Measurements from ENCODE around the gene CT47A1. TPM values are rescaled to one million over a fixed set of nuclear protein-coding genes. Genes with fewer than 3 reads are reported as not detected.
"Not testable (repeated sequence)": the region's sequence is repeated elsewhere in the genome, so short reads cannot be mapped to it uniquely, and the experiment has no call there.

CT47A1 gene
- total RNA-seq = not detected in 2 replicates
- not detected in 2 replicates for polyA plus RNA-seq

GRCh38 chrX:120985660-120986059 lies at the start of gene CT47A1:
CT47A1 (minus strand) TSS chrX:120985760; CDS start chrX:120985529, 231 bp downstream.
- H3K9me3 ChIP-seq (ENCODE audit: low read depth); H3K27me3 ChIP-seq; H3K4me3 ChIP-seq; H3K9me2 ChIP-seq (replicated peaks; ENCODE audit: insufficient read depth); H4K20me1 ChIP-seq (ENCODE audit: insufficient read depth, poor library complexity, severe bottlenecking); H3K36me3 ChIP-seq (replicated peaks; ENCODE audit: insufficient read depth, low read depth); DNase-seq (ENCODE audit: low spot score); H3K4me2 ChIP-seq; H3K4me1 ChIP-seq (ENCODE audit: insufficient read depth); H3K79me2 ChIP-seq; H2AFZ ChIP-seq; H3K27ac ChIP-seq: not testable (repeated sequence)
- WGBS (ENCODE audit: low lambda C conversion rate, missing lambda C conversion rate) = no CpG with 5 or more reads among the region's 8 CpGs

- H3K27me3 ChIP-seq = no peaks in the 10 kb centered on the region
- H3K36me3 ChIP-seq (replicated peaks; ENCODE audit: insufficient read depth, low read depth) = no peaks in the 10 kb centered on the region
- H4K20me1 ChIP-seq (ENCODE audit: insufficient read depth, poor library complexity, severe bottlenecking) = no peaks in the 10 kb centered on the region
- no peaks in the 10 kb centered on the region for H3K9me3 ChIP-seq (ENCODE audit: low read depth)
- H3K9me2 ChIP-seq (replicated peaks; ENCODE audit: insufficient read depth) = no peaks in the 10 kb centered on the region
- H2AFZ ChIP-seq = no peak overlapping the region
- no peaks in the 10 kb centered on the region for H3K4me1 ChIP-seq (ENCODE audit: insufficient read depth)
- H3K4me3 ChIP-seq = no peak overlapping the region
- H3K4me2 ChIP-seq = no peak overlapping the region
- H3K27ac ChIP-seq = no peak overlapping the region
- WGBS (ENCODE audit: low lambda C conversion rate, missing lambda C conversion rate) = 60% methylated on average over 2 of the region's 2 CpGs
- DNase-seq (ENCODE audit: low spot score) = no peak
- TF ChIP-seq EZH2 (IDR thresholded peaks at IDR 0.05; ENCODE audit: borderline replicate concordance) (no peak), CTCF (IDR thresholded peaks at IDR 0.05; ENCODE audit: poor library complexity) (no peak), EZH2phosphoT487 (IDR thresholded peaks at IDR 0.05; ENCODE audit: low read depth, severe bottlenecking, unreplicated experiment) (no peak)
- no peaks in the 10 kb centered on the region for H3K79me2 ChIP-seq
Observed at GRCh38 chrX:121032531-121032930, 47.0 kb upstream of the CT47A1 start.

- H3K79me2 ChIP-seq = no peaks in the 10 kb centered on the region
- H3K4me3 ChIP-seq = no peak overlapping the region
- no peak for TF ChIP-seq EZH2 (IDR thresholded peaks at IDR 0.05; ENCODE audit: borderline replicate concordance)
- no peak for TF ChIP-seq EZH2phosphoT487 (IDR thresholded peaks at IDR 0.05; ENCODE audit: low read depth, severe bottlenecking, unreplicated experiment)
- no peak for TF ChIP-seq CTCF (IDR thresholded peaks at IDR 0.05; ENCODE audit: poor library complexity)
- H3K9me2 ChIP-seq (replicated peaks; ENCODE audit: insufficient read depth) = no peaks in the 10 kb centered on the region
- H3K4me2 ChIP-seq = no peak overlapping the region
- H3K9me3 ChIP-seq (ENCODE audit: low read depth) = no peaks in the 10 kb centered on the region
- H3K4me1 ChIP-seq (ENCODE audit: insufficient read depth) = no peaks in the 10 kb centered on the region
- H3K27ac ChIP-seq = no peak overlapping the region
- no peak overlapping the region for H2AFZ ChIP-seq
- no peaks in the 10 kb centered on the region for H3K36me3 ChIP-seq (replicated peaks; ENCODE audit: insufficient read depth, low read depth)
- no peak for DNase-seq (ENCODE audit: low spot score)
- H4K20me1 ChIP-seq (ENCODE audit: insufficient read depth, poor library complexity, severe bottlenecking) = no peaks in the 10 kb centered on the region
- H3K27me3 ChIP-seq = no peaks in the 10 kb centered on the region
- 92% methylated on average over 4 of the region's 4 CpGs for WGBS (ENCODE audit: low lambda C conversion rate, missing lambda C conversion rate)
Observed at GRCh38 chrX:121030083-121030482, 44.5 kb upstream of the CT47A1 start.

GRCh38 chrX:121028419-121028818 lies 42.9 kb upstream of the CT47A1 start:
- no peaks in the 10 kb centered on the region for H4K20me1 ChIP-seq (ENCODE audit: insufficient read depth, poor library complexity, severe bottlenecking)
- no peaks in the 10 kb centered on the region for H3K27me3 ChIP-seq
- no peaks in the 10 kb centered on the region for H3K9me2 ChIP-seq (replicated peaks; ENCODE audit: insufficient read depth)
- no peak for DNase-seq (ENCODE audit: low spot score)
- H2AFZ ChIP-seq = no peak overlapping the region
- H3K4me3 ChIP-seq = no peak overlapping the region
- WGBS (ENCODE audit: low lambda C conversion rate, missing lambda C conversion rate) = 76% methylated on average over 1 of the region's 1 CpG
- no peaks in the 10 kb centered on the region for H3K36me3 ChIP-seq (replicated peaks; ENCODE audit: insufficient read depth, low read depth)
- TF ChIP-seq CTCF (IDR thresholded peaks at IDR 0.05; ENCODE audit: poor library complexity) (no peak), EZH2 (IDR thresholded peaks at IDR 0.05; ENCODE audit: borderline replicate concordance) (no peak), EZH2phosphoT487 (IDR thresholded peaks at IDR 0.05; ENCODE audit: low read depth, severe bottlenecking, unreplicated experiment) (no peak)
- no peaks in the 10 kb centered on the region for H3K9me3 ChIP-seq (ENCODE audit: low read depth)
- no peaks in the 10 kb centered on the region for H3K79me2 ChIP-seq
- no peak overlapping the region for H3K4me2 ChIP-seq
- H3K27ac ChIP-seq = no peak overlapping the region
- no peaks in the 10 kb centered on the region for H3K4me1 ChIP-seq (ENCODE audit: insufficient read depth)
